MM.1S (cell line): ENCODE data around the gene EPN2.

Source experiments
- DNase-seq: peaks from one replicate; pipeline ENCODE4 v3.0.0-alpha.2; 2015
- H2AFZ ChIP-seq: fragments of 300-600 bp; sonication (generic); 2 replicates; pipeline ENCODE4 v1.6.0; 2016; ENCODE audit warnings: antibody characterized with exemption, low read length
- H3F3A ChIP-seq: fragments of 300-600 bp; sonication (generic); 2 replicates; pipeline ENCODE4 v1.6.1; 2016; ENCODE audit warnings: mild to moderate bottlenecking, antibody characterized with exemption, low read length, moderate library complexity, mixed read lengths; ENCODE audit not compliant: insufficient read depth
- H3K27ac ChIP-seq: fragments of 300-600 bp; sonication (generic); 2 replicates; pipeline ENCODE4 v1.5.1; 2016; ENCODE audit warnings: mild to moderate bottlenecking, low read length
- H3K27me3 ChIP-seq: fragments of 300-600 bp; sonication (generic); replicated peaks from 2 replicates; pipeline ENCODE4 v1.6.0; 2016; ENCODE audit warnings: low read length; ENCODE audit not compliant: insufficient read depth
- H3K36me3 ChIP-seq: fragments of 300-600 bp; sonication (generic); replicated peaks from 2 replicates; pipeline ENCODE4 v1.6.1; 2016; ENCODE audit warnings: mild to moderate bottlenecking, low read length, mixed read lengths; ENCODE audit not compliant: insufficient read depth
- H3K4me1 ChIP-seq: fragments of 300-600 bp; sonication (generic); 2 replicates; pipeline ENCODE4 v1.6.1; 2016; ENCODE audit warnings: low read length, mixed read lengths
- H3K4me2 ChIP-seq: fragments of 300-600 bp; sonication (generic); 2 replicates; pipeline ENCODE4 v1.6.0; 2016; ENCODE audit warnings: low read depth, low read length
- H3K4me3 ChIP-seq: fragments of 300-600 bp; sonication (generic); 2 replicates; pipeline ENCODE4 v1.5.1; 2016; ENCODE audit warnings: low read length, mixed read lengths
- H3K79me2 ChIP-seq: fragments of 300-600 bp; sonication (generic); 2 replicates; pipeline ENCODE4 v1.6.1; 2016; ENCODE audit warnings: mixed run types, low read length, mixed read lengths
- H3K9ac ChIP-seq: fragments of 300-600 bp; sonication (generic); 2 replicates; pipeline ENCODE4 v1.6.1; 2016; ENCODE audit warnings: low read length, mixed read lengths
- H3K9me2 ChIP-seq: fragments of 300-600 bp; sonication (generic); replicated peaks from 2 replicates; pipeline ENCODE4 v1.6.1; 2016; ENCODE audit warnings: mild to moderate bottlenecking, low read length, mixed read lengths; ENCODE audit not compliant: insufficient read depth
- H3K9me3 ChIP-seq: fragments of 300-600 bp; sonication (generic); replicated peaks from 2 replicates; pipeline ENCODE4 v1.6.1; 2016; ENCODE audit warnings: mild to moderate bottlenecking, low read length, mixed read lengths; ENCODE audit not compliant: insufficient read depth
- H4K20me1 ChIP-seq: fragments of 300-600 bp; sonication (generic); 2 replicates; pipeline ENCODE4 v1.6.1; 2016; ENCODE audit warnings: mild to moderate bottlenecking, low read length, moderate library complexity, mixed read lengths; ENCODE audit not compliant: insufficient read depth
- CTCF ChIP-seq: fragments of 300-600 bp; sonication (generic); IDR thresholded peaks from 2 replicates; pipeline ENCODE4 v1.5.1; 2016; ENCODE audit warnings: antibody characterized with exemption, low read length, mixed read lengths
- EZH2 ChIP-seq: fragments of 300-600 bp; sonication (generic); optimal IDR thresholded peaks from 2 replicates; pipeline ENCODE3; 2017; ENCODE audit warnings: low read depth, mild to moderate bottlenecking, antibody characterized with exemption, low read length, mixed read lengths
- EZH2phosphoT487 ChIP-seq: fragments of 300-600 bp; sonication (generic); IDR thresholded peaks from 2 replicates; pipeline ENCODE4 v1.6.1; 2018; ENCODE audit warnings: antibody characterized with exemption, low read length

EPN2 gene

GRCh38 chr17:19265755-19266154 is 28.6 kb downstream of the EPN2 start:
- DNase-seq = no peak
- no peak overlapping the region for H3K27ac ChIP-seq
- no peak overlapping the region for H2AFZ ChIP-seq
- no peak overlapping the region for H3K4me3 ChIP-seq
- TF ChIP-seq CTCF = no peak
- no peak for TF ChIP-seq EZH2
- no peak for TF ChIP-seq EZH2phosphoT487
- no peaks in the 10 kb centered on the region for H4K20me1 ChIP-seq
- H3K9me3 ChIP-seq = no peaks in the 10 kb centered on the region
- no peaks in the 10 kb centered on the region for H3K27me3 ChIP-seq
- peaks cover 15% of the 10 kb centered on the region; the same call in 1 of the 2 replicates for H3K79me2 ChIP-seq
- no peaks in the 10 kb centered on the region for H3K36me3 ChIP-seq
- no peaks in the 10 kb centered on the region; the same call in 1 of the 2 replicates for H3F3A ChIP-seq
- H3K4me1 ChIP-seq = peaks cover 16% of the 10 kb centered on the region
- no peak overlapping the region for H3K4me2 ChIP-seq
- no peaks in the 10 kb centered on the region for H3K9me2 ChIP-seq
- H3K9ac ChIP-seq = no peak overlapping the region

GRCh38 chr17:19268611-19269010 is 31.4 kb downstream of the EPN2 start:
- Histone ChIP-seq H3K9me2 (no peaks in the 10 kb centered on the region), H3K9ac (no peak overlapping the region), H3K27ac (no peak overlapping the region), H2AFZ (no peak overlapping the region), H3K4me3 (no peak overlapping the region), H3K36me3 (no peaks in the 10 kb centered on the region), H3F3A (no peaks in the 10 kb centered on the region; the same call in 1 of the 2 replicates), H3K9me3 (no peaks in the 10 kb centered on the region), H3K4me1 (peaks cover 24% of the 10 kb centered on the region), H3K79me2 (peaks cover 5% of the 10 kb centered on the region; the same call in 1 of the 2 replicates), H4K20me1 (no peaks in the 10 kb centered on the region), H3K4me2 (no peak overlapping the region), H3K27me3 (no peaks in the 10 kb centered on the region)
- DNase-seq = no peak
- TF ChIP-seq EZH2phosphoT487 (no peak), EZH2 (no peak), CTCF (no peak)

- no peak overlapping the region for H3K4me2 ChIP-seq
- no peak overlapping the region for H3K4me3 ChIP-seq
- no peak overlapping the region for H3K27ac ChIP-seq
- no peaks in the 10 kb centered on the region for H3K9me2 ChIP-seq
- H3K27me3 ChIP-seq = no peaks in the 10 kb centered on the region
- H2AFZ ChIP-seq = no peak overlapping the region
- H3K4me1 ChIP-seq = peaks cover 24% of the 10 kb centered on the region
- H3F3A ChIP-seq = no peaks in the 10 kb centered on the region; the same call in 1 of the 2 replicates
- no peak overlapping the region for H3K9ac ChIP-seq
- 0 out of 2 replicates have a peak, but pooled peaks cover 5% of the 10 kb centered on the region for H3K79me2 ChIP-seq
- H3K9me3 ChIP-seq = no peaks in the 10 kb centered on the region
- H3K36me3 ChIP-seq = no peaks in the 10 kb centered on the region
- no peaks in the 10 kb centered on the region for H4K20me1 ChIP-seq
- no peak for TF ChIP-seq EZH2phosphoT487
- no peak for TF ChIP-seq CTCF
- TF ChIP-seq EZH2 = no peak
- no peak for DNase-seq
Measured at GRCh38 chr17:19269106-19269505, 31.9 kb downstream of the EPN2 start.
